ENCODE data around the gene DIP2C.

DNA sequence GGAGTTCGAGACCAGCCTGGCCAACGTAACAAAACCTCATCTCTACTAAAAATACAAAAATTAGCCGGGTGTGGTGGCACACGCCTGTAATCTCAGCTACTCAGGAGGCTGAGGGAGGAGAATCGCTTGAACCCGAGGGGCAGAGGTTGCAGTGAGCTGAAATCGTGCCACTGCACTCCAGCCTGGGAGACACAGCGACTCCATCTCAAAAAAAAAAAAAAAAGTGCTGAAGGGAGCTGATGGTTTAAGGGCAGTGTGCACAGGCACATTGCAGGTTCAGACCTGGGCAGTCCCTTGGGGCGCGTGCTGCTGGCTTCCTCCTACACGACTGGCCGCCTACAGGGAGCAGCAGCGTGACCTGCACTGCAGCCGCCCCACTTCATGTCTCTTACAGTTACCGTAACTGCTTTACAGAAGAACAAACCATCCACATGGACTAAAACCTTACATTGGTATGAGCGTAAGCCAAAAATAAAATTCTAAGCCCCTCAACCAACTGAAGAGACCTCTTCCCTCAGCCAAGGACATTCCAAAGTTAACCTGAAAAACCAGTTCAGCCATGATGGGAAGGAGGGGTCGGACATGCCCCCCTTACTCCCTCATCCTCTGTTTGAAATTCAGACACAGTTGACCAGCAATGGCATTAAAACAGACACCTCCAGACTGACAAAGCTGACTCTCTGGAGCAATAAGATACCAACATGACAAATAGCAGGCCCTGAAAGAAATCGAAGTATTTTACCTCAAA lies 292.0 kb downstream of the DIP2C start:
- TF ChIP-seq, protein P1, sequence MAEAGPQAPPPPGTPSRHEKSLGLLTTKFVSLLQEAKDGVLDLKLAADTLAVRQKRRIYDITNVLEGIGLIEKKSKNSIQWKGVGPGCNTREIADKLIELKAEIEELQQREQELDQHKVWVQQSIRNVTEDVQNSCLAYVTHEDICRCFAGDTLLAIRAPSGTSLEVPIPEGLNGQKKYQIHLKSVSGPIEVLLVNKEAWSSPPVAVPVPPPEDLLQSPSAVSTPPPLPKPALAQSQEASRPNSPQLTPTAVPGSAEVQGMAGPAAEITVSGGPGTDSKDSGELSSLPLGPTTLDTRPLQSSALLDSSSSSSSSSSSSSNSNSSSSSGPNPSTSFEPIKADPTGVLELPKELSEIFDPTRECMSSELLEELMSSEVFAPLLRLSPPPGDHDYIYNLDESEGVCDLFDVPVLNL (CRISPR knock-in tag; IDR thresholded peaks at IDR 0.05; ENCODE audit: borderline replicate concordance, low read depth), result no peak
- TF ChIP-seq, protein P2, sequence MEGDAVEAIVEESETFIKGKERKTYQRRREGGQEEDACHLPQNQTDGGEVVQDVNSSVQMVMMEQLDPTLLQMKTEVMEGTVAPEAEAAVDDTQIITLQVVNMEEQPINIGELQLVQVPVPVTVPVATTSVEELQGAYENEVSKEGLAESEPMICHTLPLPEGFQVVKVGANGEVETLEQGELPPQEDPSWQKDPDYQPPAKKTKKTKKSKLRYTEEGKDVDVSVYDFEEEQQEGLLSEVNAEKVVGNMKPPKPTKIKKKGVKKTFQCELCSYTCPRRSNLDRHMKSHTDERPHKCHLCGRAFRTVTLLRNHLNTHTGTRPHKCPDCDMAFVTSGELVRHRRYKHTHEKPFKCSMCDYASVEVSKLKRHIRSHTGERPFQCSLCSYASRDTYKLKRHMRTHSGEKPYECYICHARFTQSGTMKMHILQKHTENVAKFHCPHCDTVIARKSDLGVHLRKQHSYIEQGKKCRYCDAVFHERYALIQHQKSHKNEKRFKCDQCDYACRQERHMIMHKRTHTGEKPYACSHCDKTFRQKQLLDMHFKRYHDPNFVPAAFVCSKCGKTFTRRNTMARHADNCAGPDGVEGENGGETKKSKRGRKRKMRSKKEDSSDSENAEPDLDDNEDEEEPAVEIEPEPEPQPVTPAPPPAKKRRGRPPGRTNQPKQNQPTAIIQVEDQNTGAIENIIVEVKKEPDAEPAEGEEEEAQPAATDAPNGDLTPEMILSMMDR (IDR thresholded peaks at IDR 0.05), result no peak
- no peak for TF ChIP-seq JUN (CRISPR knock-in tag; IDR thresholded peaks at IDR 0.05)
- no peak for TF ChIP-seq FOXK1 (CRISPR knock-in tag; IDR thresholded peaks at IDR 0.05)
- TF ChIP-seq GABPB1 (CRISPR knock-in tag; IDR thresholded peaks at IDR 0.05), result no peak
- TF ChIP-seq, protein P3, sequence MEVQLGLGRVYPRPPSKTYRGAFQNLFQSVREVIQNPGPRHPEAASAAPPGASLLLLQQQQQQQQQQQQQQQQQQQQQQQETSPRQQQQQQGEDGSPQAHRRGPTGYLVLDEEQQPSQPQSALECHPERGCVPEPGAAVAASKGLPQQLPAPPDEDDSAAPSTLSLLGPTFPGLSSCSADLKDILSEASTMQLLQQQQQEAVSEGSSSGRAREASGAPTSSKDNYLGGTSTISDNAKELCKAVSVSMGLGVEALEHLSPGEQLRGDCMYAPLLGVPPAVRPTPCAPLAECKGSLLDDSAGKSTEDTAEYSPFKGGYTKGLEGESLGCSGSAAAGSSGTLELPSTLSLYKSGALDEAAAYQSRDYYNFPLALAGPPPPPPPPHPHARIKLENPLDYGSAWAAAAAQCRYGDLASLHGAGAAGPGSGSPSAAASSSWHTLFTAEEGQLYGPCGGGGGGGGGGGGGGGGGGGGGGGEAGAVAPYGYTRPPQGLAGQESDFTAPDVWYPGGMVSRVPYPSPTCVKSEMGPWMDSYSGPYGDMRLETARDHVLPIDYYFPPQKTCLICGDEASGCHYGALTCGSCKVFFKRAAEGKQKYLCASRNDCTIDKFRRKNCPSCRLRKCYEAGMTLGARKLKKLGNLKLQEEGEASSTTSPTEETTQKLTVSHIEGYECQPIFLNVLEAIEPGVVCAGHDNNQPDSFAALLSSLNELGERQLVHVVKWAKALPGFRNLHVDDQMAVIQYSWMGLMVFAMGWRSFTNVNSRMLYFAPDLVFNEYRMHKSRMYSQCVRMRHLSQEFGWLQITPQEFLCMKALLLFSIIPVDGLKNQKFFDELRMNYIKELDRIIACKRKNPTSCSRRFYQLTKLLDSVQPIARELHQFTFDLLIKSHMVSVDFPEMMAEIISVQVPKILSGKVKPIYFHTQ (CRISPR knock-in tag; IDR thresholded peaks at IDR 0.05), result no peak
- TF ChIP-seq, protein P4, sequence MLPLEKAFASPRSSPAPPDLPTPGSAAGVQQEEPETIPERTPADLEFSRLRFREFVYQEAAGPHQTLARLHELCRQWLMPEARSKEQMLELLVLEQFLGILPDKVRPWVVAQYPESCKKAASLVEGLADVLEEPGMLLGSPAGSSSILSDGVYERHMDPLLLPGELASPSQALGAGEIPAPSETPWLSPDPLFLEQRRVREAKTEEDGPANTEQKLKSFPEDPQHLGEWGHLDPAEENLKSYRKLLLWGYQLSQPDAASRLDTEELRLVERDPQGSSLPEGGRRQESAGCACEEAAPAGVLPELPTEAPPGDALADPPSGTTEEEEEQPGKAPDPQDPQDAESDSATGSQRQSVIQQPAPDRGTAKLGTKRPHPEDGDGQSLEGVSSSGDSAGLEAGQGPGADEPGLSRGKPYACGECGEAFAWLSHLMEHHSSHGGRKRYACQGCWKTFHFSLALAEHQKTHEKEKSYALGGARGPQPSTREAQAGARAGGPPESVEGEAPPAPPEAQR (CRISPR knock-in tag; IDR thresholded peaks at IDR 0.05), result no peak
- TF ChIP-seq FOXJ3 (CRISPR knock-in tag; IDR thresholded peaks at IDR 0.05; ENCODE audit: borderline replicate concordance), result no peak
- TF ChIP-seq, protein P5, sequence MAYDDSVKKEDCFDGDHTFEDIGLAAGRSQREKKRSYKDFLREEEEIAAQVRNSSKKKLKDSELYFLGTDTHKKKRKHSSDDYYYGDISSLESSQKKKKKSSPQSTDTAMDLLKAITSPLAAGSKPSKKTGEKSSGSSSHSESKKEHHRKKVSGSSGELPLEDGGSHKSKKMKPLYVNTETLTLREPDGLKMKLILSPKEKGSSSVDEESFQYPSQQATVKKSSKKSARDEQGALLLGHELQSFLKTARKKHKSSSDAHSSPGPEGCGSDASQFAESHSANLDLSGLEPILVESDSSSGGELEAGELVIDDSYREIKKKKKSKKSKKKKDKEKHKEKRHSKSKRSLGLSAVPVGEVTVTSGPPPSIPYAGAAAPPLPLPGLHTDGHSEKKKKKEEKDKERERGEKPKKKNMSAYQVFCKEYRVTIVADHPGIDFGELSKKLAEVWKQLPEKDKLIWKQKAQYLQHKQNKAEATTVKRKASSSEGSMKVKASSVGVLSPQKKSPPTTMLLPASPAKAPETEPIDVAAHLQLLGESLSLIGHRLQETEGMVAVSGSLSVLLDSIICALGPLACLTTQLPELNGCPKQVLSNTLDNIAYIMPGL (CRISPR knock-in tag; IDR thresholded peaks at IDR 0.05), result no peak
- TF ChIP-seq, protein P6, sequence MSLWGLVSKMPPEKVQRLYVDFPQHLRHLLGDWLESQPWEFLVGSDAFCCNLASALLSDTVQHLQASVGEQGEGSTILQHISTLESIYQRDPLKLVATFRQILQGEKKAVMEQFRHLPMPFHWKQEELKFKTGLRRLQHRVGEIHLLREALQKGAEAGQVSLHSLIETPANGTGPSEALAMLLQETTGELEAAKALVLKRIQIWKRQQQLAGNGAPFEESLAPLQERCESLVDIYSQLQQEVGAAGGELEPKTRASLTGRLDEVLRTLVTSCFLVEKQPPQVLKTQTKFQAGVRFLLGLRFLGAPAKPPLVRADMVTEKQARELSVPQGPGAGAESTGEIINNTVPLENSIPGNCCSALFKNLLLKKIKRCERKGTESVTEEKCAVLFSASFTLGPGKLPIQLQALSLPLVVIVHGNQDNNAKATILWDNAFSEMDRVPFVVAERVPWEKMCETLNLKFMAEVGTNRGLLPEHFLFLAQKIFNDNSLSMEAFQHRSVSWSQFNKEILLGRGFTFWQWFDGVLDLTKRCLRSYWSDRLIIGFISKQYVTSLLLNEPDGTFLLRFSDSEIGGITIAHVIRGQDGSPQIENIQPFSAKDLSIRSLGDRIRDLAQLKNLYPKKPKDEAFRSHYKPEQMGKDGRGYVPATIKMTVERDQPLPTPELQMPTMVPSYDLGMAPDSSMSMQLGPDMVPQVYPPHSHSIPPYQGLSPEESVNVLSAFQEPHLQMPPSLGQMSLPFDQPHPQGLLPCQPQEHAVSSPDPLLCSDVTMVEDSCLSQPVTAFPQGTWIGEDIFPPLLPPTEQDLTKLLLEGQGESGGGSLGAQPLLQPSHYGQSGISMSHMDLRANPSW (CRISPR knock-in tag; conservative IDR thresholded peaks at IDR 0.05; ENCODE audit: low read depth), result no peak
- no peak for TF ChIP-seq NR2C2 (CRISPR knock-in tag; IDR thresholded peaks at IDR 0.05)
- TF ChIP-seq CREM (CRISPR knock-in tag; IDR thresholded peaks at IDR 0.05), result no peak
- TF ChIP-seq, protein P7, sequence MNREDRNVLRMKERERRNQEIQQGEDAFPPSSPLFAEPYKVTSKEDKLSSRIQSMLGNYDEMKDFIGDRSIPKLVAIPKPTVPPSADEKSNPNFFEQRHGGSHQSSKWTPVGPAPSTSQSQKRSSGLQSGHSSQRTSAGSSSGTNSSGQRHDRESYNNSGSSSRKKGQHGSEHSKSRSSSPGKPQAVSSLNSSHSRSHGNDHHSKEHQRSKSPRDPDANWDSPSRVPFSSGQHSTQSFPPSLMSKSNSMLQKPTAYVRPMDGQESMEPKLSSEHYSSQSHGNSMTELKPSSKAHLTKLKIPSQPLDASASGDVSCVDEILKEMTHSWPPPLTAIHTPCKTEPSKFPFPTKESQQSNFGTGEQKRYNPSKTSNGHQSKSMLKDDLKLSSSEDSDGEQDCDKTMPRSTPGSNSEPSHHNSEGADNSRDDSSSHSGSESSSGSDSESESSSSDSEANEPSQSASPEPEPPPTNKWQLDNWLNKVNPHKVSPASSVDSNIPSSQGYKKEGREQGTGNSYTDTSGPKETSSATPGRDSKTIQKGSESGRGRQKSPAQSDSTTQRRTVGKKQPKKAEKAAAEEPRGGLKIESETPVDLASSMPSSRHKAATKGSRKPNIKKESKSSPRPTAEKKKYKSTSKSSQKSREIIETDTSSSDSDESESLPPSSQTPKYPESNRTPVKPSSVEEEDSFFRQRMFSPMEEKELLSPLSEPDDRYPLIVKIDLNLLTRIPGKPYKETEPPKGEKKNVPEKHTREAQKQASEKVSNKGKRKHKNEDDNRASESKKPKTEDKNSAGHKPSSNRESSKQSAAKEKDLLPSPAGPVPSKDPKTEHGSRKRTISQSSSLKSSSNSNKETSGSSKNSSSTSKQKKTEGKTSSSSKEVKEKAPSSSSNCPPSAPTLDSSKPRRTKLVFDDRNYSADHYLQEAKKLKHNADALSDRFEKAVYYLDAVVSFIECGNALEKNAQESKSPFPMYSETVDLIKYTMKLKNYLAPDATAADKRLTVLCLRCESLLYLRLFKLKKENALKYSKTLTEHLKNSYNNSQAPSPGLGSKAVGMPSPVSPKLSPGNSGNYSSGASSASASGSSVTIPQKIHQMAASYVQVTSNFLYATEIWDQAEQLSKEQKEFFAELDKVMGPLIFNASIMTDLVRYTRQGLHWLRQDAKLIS (CRISPR knock-in tag; IDR thresholded peaks at IDR 0.05; ENCODE audit: borderline replicate concordance), result no peak

Data from WTC11 (cell line).